SK-N-MC (cell line): ENCODE data around the gene FHIT.

Experiments
- EZH2 ChIP-seq: fragments of 200-600 bp; sonication (generic); IDR thresholded peaks from one replicate; pipeline ENCODE4 v1.6.1; 2017; ENCODE audit warnings: antibody characterized with exemption
- FOXP2 ChIP-seq: optimal IDR thresholded peaks from 2 replicates; pipeline ENCODE3; 2011; ENCODE audit warnings: mild to moderate bottlenecking, moderate library complexity; ENCODE audit not compliant: insufficient read depth; ENCODE audit errors: extremely low read length, control extremely low read depth
- POLR2AphosphoS5 ChIP-seq: IDR thresholded peaks from 2 replicates; pipeline ENCODE4 v1.6.1; 2012; ENCODE audit warnings: mild to moderate bottlenecking, low read depth, low read length, borderline replicate concordance

- no peak for TF ChIP-seq EZH2
- TF ChIP-seq POLR2AphosphoS5: no peak
- no peak for TF ChIP-seq FOXP2
Measured at GRCh38 chr3:60970850-60971249, 280.4 kb downstream of the FHIT start.
